Measurements from ENCODE around the gene GRIA4.

DNA sequence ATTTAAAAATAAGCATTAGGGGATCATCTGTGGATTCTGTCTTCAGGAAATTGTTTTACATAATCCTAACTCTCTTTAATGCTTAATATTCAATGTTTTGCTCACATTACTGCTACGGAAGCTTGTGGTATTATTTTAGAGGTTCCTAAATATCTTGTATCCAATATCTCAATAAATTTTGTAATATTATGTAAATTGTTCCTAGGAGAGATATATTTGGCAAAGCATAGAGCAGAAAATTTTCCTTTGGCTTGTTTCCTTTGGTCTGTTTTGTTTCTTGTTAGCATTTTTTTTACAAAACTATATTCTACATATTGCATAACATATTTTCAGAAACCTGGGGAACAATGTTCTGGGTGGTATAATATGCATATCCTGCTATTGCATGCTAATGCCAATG lies 144.8 kb downstream of the GRIA4 start:
- TF ChIP-seq EP300 (IDR thresholded peaks at IDR 0.05) (no peak), POLR2A (IDR thresholded peaks at IDR 0.05) (no peak)
- TF ChIP-seq, protein P1, sequence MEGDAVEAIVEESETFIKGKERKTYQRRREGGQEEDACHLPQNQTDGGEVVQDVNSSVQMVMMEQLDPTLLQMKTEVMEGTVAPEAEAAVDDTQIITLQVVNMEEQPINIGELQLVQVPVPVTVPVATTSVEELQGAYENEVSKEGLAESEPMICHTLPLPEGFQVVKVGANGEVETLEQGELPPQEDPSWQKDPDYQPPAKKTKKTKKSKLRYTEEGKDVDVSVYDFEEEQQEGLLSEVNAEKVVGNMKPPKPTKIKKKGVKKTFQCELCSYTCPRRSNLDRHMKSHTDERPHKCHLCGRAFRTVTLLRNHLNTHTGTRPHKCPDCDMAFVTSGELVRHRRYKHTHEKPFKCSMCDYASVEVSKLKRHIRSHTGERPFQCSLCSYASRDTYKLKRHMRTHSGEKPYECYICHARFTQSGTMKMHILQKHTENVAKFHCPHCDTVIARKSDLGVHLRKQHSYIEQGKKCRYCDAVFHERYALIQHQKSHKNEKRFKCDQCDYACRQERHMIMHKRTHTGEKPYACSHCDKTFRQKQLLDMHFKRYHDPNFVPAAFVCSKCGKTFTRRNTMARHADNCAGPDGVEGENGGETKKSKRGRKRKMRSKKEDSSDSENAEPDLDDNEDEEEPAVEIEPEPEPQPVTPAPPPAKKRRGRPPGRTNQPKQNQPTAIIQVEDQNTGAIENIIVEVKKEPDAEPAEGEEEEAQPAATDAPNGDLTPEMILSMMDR (IDR thresholded peaks at IDR 0.05) = no peak
